HEK293T (cell line): Measurements from ENCODE around the gene ADCY1.

Experiments used
- ARNT ChIP-seq: fragments of 450-650 bp; IDR thresholded peaks from 2 replicates; pipeline ENCODE4 v1.6.1; 2017; ENCODE audit warnings: mild to moderate bottlenecking
- BHLHE40 ChIP-seq: fragments of 450-650 bp; IDR thresholded peaks from 2 replicates; pipeline ENCODE4 v1.6.1; 2016; ENCODE audit warnings: mild to moderate bottlenecking, moderate library complexity, borderline replicate concordance
- FOXK2 ChIP-seq: fragments of 450-650 bp; IDR thresholded peaks from 2 replicates; pipeline ENCODE4 v1.6.1; 2016; ENCODE audit warnings: mild to moderate bottlenecking
- FOXM1 ChIP-seq: fragments of 450-650 bp; IDR thresholded peaks from 2 replicates; pipeline ENCODE4 v1.6.1; 2017; ENCODE audit warnings: mild to moderate bottlenecking, borderline replicate concordance
- L3MBTL2 ChIP-seq: fragments of 450-650 bp; conservative IDR thresholded peaks from 2 replicates; pipeline ENCODE4 v1.6.1; 2016; ENCODE audit warnings: mild to moderate bottlenecking
- LEF1 ChIP-seq: fragments of 450-650 bp; IDR thresholded peaks from 2 replicates; pipeline ENCODE4 v1.6.1; 2017; ENCODE audit warnings: mild to moderate bottlenecking, borderline replicate concordance
- NFRKB ChIP-seq: fragments of 450-650 bp; IDR thresholded peaks from 2 replicates; pipeline ENCODE4 v1.6.1; 2016; ENCODE audit warnings: mild to moderate bottlenecking, moderate library complexity
- SP1 ChIP-seq: fragments of 450-650 bp; IDR thresholded peaks from 2 replicates; pipeline ENCODE4 v1.6.1; 2017
- SUZ12 ChIP-seq: fragments of 450-650 bp; IDR thresholded peaks from 2 replicates; pipeline ENCODE4 v1.6.1; 2016; ENCODE audit warnings: mild to moderate bottlenecking
- TARDBP ChIP-seq: fragments of 450-650 bp; IDR thresholded peaks from 2 replicates; pipeline ENCODE4 v1.6.1; 2016
- ZNF384 ChIP-seq: fragments of 450-650 bp; IDR thresholded peaks from 2 replicates; pipeline ENCODE4 v1.6.1; 2016
- TF ChIP-seq, protein P1 (sequence below): fragments of 450-650 bp; IDR thresholded peaks from 2 replicates; pipeline ENCODE4 v1.6.1; 2016

DNA sequence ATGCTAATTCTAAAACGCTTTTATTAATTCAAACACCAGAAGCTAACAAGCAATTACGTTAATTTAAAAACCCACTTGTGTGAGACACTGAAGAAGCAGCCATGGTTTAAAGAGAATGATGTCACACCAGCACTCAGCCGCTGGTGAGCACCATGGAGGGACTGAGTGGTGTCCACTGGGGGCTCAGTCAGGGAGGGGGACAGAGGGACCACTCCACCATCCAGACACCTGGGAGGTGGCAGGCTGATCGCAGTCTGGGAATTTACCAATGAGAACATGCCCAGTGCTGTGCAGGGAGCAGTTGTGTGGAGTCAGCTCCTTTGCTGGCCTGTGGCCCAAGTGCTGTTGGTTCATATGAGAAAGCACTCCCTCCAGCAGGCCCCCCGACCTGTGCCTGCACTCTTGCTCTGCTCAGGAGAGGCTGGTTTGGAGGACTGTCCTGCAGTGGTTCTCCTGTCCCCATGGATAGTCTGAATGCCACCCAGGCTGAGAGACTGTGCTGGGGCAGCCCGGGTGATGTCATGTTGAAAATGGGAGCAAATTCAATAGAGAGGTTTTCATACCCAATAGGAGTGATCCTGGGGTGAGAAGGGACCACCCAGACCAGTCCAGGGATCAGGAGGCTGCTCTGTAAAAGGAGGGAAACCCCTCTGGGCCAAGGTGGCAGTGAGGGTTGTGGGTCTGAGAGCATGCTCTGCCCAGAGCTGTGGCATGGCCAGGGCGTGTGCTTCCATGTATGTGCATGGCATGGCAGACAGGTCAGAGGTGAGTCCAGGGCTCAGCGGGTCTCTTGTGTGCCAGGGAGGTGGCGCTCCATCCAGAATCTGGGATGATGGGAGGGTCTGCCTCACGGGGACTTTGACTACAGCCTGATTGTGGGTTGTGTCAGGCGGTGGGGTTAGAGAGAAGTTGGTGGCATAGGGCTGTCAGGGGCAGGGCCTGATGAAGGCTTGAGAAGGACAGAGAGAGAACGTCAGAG, 12.7 kb downstream of the ADCY1 start:
- TF ChIP-seq FOXK2: no peak
- no peak for TF ChIP-seq SP1
- TF ChIP-seq FOXM1: no peak
- TF ChIP-seq LEF1: no peak
- TF ChIP-seq BHLHE40: no peak
- no peak for TF ChIP-seq L3MBTL2
- TF ChIP-seq, protein P1, sequence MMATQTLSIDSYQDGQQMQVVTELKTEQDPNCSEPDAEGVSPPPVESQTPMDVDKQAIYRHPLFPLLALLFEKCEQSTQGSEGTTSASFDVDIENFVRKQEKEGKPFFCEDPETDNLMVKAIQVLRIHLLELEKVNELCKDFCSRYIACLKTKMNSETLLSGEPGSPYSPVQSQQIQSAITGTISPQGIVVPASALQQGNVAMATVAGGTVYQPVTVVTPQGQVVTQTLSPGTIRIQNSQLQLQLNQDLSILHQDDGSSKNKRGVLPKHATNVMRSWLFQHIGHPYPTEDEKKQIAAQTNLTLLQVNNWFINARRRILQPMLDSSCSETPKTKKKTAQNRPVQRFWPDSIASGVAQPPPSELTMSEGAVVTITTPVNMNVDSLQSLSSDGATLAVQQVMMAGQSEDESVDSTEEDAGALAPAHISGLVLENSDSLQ: no peak
- no peak for TF ChIP-seq ZNF384
- TF ChIP-seq SUZ12: no peak
- TF ChIP-seq ARNT: no peak
- TF ChIP-seq TARDBP: no peak
- no peak for TF ChIP-seq NFRKB
